GM23338 (cell line): ENCODE results near the gene TAF9B.

ENCODE experiments used
- CREB1 ChIP-seq: fragments of 250-450 bp; sonication (Bioruptor Pico); IDR thresholded peaks from 2 replicates; pipeline ENCODE4 v1.5.0; 2020; ENCODE audit warnings: low read depth, mild to moderate bottlenecking, moderate library complexity
- EZH2 ChIP-seq: fragments of 200-600 bp; sonication (generic); IDR thresholded peaks from one replicate; pipeline ENCODE4 v1.8.0; 2017; ENCODE audit warnings: antibody characterized with exemption, mild to moderate bottlenecking, low read depth; ENCODE audit not compliant: unreplicated experiment
- EZH2phosphoT487 ChIP-seq: fragments of 200-600 bp; sonication (generic); IDR thresholded peaks from one replicate; pipeline ENCODE4 v1.8.1; 2018; ENCODE audit warnings: antibody characterized with exemption; ENCODE audit not compliant: unreplicated experiment
- JUNB ChIP-seq: IDR thresholded peaks from one replicate; pipeline ENCODE4 v1.6.1; 2016; ENCODE audit warnings: antibody characterized with exemption; ENCODE audit not compliant: unreplicated experiment
- NANOG ChIP-seq: IDR thresholded peaks from 2 replicates; pipeline ENCODE4 v1.6.1; 2016; ENCODE audit warnings: antibody characterized with exemption, borderline replicate concordance
- POLR2AphosphoS5 ChIP-seq: IDR thresholded peaks from 2 replicates; pipeline ENCODE4 v1.6.1; 2016; ENCODE audit warnings: antibody characterized with exemption, low read depth
- ZNF114 ChIP-seq: fragments of 250-450 bp; sonication (Bioruptor Pico); IDR thresholded peaks from 2 replicates; pipeline ENCODE4 v1.5.0; 2020; ENCODE audit warnings: mild to moderate bottlenecking, moderate library complexity
- ZNF331 ChIP-seq: fragments of 250-450 bp; sonication (Bioruptor Pico); IDR thresholded peaks from 2 replicates; pipeline ENCODE4 v1.5.0; 2020; ENCODE audit warnings: low read depth, mild to moderate bottlenecking, moderate library complexity
- TF ChIP-seq, protein P1 (sequence below), 2 experiments: fragments of 200-600 bp in 1 of 2; sonication (generic) in 1 of 2; conservative IDR thresholded peaks; 2 replicates each; pipeline versions ENCODE4 v1.5.1 to v1.6.1; 2016 to 2017; ENCODE audit warnings: antibody characterized with exemption in 2 of 2, low read depth in 2 of 2, mild to moderate bottlenecking in 2 of 2, moderate library complexity in 1 of 2
- TF ChIP-seq, protein P2 (sequence below): IDR thresholded peaks from one replicate; pipeline ENCODE4 v1.6.1; 2018; ENCODE audit warnings: antibody characterized with exemption; ENCODE audit not compliant: unreplicated experiment
- TF ChIP-seq, protein P3 (sequence below): IDR thresholded peaks from 2 replicates; pipeline ENCODE4 v1.6.1; 2016; ENCODE audit warnings: antibody characterized with exemption
- TF ChIP-seq, protein P4 (sequence below): fragments of 250-450 bp; sonication (Bioruptor Pico); IDR thresholded peaks from 2 replicates; pipeline ENCODE4 v1.5.0; 2020; ENCODE audit warnings: mild to moderate bottlenecking, moderate library complexity

DNA sequence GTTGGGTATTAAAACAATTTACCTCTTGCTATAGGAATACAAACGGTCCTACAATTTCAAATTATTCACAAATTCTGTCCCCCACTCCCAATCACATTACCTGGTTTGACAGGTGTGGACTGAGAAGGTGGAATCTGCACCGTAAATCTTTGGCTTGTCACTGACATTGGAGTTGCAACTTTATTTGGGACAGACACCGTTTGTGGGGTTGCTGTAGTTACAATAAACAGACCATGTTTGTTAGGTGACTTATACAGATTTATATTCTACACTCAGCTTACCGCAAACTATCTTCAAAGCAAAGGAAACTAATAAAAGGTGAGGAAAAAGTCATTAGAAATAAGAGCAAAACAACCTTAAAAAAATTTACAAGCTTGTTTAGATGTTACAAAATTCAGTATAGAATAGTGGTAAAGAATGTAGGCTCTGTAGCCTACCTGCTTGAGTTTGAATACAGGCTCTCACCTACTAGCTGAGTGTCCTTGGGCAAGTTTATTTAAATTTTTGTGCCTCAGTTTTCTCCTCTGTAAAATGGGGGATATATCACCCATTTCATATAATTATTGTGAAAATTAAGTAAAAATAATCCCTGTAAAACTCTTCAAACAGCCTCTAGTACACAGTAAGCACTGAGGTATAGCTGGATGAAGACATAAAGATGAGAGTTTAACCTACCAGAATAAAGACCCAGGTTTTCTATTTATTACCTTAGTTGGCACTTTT, 6.1 kb downstream of the TAF9B start:
- TF ChIP-seq, protein P1, sequence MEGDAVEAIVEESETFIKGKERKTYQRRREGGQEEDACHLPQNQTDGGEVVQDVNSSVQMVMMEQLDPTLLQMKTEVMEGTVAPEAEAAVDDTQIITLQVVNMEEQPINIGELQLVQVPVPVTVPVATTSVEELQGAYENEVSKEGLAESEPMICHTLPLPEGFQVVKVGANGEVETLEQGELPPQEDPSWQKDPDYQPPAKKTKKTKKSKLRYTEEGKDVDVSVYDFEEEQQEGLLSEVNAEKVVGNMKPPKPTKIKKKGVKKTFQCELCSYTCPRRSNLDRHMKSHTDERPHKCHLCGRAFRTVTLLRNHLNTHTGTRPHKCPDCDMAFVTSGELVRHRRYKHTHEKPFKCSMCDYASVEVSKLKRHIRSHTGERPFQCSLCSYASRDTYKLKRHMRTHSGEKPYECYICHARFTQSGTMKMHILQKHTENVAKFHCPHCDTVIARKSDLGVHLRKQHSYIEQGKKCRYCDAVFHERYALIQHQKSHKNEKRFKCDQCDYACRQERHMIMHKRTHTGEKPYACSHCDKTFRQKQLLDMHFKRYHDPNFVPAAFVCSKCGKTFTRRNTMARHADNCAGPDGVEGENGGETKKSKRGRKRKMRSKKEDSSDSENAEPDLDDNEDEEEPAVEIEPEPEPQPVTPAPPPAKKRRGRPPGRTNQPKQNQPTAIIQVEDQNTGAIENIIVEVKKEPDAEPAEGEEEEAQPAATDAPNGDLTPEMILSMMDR (conservative IDR thresholded peaks at IDR 0.05; ENCODE audit: low read depth in 2 of 2) = no peak
- TF ChIP-seq POLR2AphosphoS5 = no peak
- TF ChIP-seq, protein P2, sequence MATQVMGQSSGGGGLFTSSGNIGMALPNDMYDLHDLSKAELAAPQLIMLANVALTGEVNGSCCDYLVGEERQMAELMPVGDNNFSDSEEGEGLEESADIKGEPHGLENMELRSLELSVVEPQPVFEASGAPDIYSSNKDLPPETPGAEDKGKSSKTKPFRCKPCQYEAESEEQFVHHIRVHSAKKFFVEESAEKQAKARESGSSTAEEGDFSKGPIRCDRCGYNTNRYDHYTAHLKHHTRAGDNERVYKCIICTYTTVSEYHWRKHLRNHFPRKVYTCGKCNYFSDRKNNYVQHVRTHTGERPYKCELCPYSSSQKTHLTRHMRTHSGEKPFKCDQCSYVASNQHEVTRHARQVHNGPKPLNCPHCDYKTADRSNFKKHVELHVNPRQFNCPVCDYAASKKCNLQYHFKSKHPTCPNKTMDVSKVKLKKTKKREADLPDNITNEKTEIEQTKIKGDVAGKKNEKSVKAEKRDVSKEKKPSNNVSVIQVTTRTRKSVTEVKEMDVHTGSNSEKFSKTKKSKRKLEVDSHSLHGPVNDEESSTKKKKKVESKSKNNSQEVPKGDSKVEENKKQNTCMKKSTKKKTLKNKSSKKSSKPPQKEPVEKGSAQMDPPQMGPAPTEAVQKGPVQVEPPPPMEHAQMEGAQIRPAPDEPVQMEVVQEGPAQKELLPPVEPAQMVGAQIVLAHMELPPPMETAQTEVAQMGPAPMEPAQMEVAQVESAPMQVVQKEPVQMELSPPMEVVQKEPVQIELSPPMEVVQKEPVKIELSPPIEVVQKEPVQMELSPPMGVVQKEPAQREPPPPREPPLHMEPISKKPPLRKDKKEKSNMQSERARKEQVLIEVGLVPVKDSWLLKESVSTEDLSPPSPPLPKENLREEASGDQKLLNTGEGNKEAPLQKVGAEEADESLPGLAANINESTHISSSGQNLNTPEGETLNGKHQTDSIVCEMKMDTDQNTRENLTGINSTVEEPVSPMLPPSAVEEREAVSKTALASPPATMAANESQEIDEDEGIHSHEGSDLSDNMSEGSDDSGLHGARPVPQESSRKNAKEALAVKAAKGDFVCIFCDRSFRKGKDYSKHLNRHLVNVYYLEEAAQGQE = no peak
- TF ChIP-seq, protein P3, sequence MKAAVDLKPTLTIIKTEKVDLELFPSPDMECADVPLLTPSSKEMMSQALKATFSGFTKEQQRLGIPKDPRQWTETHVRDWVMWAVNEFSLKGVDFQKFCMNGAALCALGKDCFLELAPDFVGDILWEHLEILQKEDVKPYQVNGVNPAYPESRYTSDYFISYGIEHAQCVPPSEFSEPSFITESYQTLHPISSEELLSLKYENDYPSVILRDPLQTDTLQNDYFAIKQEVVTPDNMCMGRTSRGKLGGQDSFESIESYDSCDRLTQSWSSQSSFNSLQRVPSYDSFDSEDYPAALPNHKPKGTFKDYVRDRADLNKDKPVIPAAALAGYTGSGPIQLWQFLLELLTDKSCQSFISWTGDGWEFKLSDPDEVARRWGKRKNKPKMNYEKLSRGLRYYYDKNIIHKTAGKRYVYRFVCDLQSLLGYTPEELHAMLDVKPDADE = no peak
- TF ChIP-seq EZH2phosphoT487 = no peak
- TF ChIP-seq ZNF114 (CRISPR knock-in tag) = no peak
- no peak for TF ChIP-seq EZH2
- TF ChIP-seq CREB1 (CRISPR knock-in tag) = no peak
- no peak for TF ChIP-seq ZNF331 (CRISPR knock-in tag)
- no peak for TF ChIP-seq JUNB
- no peak for TF ChIP-seq NANOG
- TF ChIP-seq, protein P4, sequence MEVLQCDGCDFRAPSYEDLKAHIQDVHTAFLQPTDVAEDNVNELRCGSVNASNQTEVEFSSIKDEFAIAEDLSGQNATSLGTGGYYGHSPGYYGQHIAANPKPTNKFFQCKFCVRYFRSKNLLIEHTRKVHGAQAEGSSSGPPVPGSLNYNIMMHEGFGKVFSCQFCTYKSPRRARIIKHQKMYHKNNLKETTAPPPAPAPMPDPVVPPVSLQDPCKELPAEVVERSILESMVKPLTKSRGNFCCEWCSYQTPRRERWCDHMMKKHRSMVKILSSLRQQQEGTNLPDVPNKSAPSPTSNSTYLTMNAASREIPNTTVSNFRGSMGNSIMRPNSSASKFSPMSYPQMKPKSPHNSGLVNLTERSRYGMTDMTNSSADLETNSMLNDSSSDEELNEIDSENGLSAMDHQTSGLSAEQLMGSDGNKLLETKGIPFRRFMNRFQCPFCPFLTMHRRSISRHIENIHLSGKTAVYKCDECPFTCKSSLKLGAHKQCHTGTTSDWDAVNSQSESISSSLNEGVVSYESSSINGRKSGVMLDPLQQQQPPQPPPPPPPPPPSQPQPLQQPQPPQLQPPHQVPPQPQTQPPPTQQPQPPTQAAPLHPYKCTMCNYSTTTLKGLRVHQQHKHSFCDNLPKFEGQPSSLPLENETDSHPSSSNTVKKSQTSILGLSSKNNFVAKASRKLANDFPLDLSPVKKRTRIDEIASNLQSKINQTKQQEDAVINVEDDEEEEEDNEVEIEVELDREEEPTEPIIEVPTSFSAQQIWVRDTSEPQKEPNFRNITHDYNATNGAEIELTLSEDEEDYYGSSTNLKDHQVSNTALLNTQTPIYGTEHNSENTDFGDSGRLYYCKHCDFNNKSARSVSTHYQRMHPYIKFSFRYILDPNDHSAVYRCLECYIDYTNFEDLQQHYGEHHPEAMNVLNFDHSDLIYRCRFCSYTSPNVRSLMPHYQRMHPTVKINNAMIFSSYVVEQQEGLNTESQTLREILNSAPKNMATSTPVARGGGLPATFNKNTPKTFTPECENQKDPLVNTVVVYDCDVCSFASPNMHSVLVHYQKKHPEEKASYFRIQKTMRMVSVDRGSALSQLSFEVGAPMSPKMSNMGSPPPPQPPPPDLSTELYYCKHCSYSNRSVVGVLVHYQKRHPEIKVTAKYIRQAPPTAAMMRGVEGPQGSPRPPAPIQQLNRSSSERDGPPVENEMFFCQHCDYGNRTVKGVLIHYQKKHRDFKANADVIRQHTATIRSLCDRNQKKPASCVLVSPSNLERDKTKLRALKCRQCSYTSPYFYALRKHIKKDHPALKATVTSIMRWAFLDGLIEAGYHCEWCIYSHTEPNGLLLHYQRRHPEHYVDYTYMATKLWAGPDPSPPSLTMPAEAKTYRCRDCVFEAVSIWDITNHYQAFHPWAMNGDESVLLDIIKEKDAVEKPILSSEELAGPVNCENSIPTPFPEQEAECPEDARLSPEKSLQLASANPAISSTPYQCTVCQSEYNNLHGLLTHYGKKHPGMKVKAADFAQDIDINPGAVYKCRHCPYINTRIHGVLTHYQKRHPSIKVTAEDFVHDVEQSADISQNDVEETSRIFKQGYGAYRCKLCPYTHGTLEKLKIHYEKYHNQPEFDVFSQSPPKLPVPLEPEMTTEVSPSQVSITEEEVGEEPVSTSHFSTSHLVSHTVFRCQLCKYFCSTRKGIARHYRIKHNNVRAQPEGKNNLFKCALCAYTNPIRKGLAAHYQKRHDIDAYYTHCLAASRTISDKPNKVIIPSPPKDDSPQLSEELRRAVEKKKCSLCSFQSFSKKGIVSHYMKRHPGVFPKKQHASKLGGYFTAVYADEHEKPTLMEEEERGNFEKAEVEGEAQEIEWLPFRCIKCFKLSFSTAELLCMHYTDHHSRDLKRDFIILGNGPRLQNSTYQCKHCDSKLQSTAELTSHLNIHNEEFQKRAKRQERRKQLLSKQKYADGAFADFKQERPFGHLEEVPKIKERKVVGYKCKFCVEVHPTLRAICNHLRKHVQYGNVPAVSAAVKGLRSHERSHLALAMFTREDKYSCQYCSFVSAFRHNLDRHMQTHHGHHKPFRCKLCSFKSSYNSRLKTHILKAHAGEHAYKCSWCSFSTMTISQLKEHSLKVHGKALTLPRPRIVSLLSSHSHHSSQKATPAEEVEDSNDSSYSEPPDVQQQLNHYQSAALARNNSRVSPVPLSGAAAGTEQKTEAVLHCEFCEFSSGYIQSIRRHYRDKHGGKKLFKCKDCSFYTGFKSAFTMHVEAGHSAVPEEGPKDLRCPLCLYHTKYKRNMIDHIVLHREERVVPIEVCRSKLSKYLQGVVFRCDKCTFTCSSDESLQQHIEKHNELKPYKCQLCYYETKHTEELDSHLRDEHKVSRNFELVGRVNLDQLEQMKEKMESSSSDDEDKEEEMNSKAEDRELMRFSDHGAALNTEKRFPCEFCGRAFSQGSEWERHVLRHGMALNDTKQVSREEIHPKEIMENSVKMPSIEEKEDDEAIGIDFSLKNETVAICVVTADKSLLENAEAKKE (CRISPR knock-in tag) = no peak
